Measurements from ENCODE around the gene ROPN1B.

ROPN1B gene

DNA sequence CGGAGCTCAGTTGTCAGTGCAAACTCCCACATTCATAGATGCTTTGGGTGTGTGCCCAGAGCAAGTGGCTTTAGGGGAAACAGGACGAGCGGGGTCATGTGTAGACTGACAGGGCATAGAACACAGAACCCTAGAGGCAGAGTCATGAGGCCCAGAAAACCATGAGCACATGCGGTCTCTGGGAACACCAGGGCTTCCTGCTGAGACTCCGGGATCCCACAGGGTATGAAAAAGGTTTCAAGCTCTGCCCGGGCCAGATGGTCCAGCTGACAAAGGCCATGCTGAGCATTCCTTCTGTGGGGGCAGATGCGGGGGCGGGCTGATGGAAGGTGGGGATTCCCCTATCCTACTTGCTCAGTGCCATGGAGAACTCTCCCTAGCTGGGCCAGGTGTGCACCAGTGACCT, 44.8 kb downstream of the ROPN1B start:
- Histone ChIP-seq H3K9me3 (ENCODE audit: control insufficient read depth in 1 of 2, low read length in 2 of 2) (no peaks in the 10 kb centered on the region), H3K4me3 (ENCODE audit: low read depth in 1 of 2, low read length in 2 of 2) (no peak overlapping the region), H3K27me3 (ENCODE audit: low read depth, low read length) (no peaks in the 10 kb centered on the region), H3K4me1 (ENCODE audit: control insufficient read depth in 1 of 2, insufficient read depth in 2 of 2, low read length in 2 of 2) (peaks cover 0 to 6% of the 10 kb centered on the region in 2 donors), H3K27ac (ENCODE audit: low read length) (no peak overlapping the region), H3K36me3 (ENCODE audit: control insufficient read depth in 1 of 2, insufficient read depth in 2 of 2, low read length in 2 of 2) (peaks cover 11 to 34% of the 10 kb centered on the region in 2 donors)

DNA sequence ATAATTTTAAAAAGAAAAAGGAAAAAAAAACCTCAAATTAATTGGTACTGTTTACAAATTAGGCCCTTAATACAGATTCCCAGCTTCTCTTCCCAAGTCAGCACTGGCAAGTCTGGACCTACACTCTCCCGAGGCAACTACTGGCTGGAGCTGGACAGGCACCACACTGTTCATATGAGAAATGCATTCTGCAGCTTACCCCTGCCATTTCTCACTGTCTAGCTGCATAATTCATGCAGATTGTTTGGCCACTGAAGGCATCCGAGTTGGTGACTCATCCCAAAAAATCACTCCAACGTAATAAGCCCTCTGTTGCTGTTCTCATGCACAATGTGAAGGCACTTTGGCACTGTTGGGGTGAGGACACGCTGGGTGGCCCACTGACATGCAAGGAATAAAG, 45.3 kb downstream of the ROPN1B start:
- H3K36me3 ChIP-seq (ENCODE audit: control insufficient read depth in 1 of 2, insufficient read depth in 2 of 2, low read length in 2 of 2) = peaks cover 11 to 29% of the 10 kb centered on the region in 2 donors
- no peak overlapping the region for H3K27ac ChIP-seq (ENCODE audit: low read length)
- H3K4me1 ChIP-seq (ENCODE audit: control insufficient read depth in 1 of 2, insufficient read depth in 2 of 2, low read length in 2 of 2) = peaks cover 0 to 6% of the 10 kb centered on the region in 2 donors
- H3K4me3 ChIP-seq (ENCODE audit: low read depth in 1 of 2, low read length in 2 of 2) = no peak overlapping the region
- H3K9me3 ChIP-seq (ENCODE audit: control insufficient read depth in 1 of 2, low read length in 2 of 2) = no peaks in the 10 kb centered on the region
- no peaks in the 10 kb centered on the region for H3K27me3 ChIP-seq (ENCODE audit: low read depth, low read length)

GRCh38 chr3:126015075-126015474, 46.1 kb downstream of the ROPN1B start:
- Histone ChIP-seq H3K36me3 (ENCODE audit: control insufficient read depth in 1 of 2, insufficient read depth in 2 of 2, low read length in 2 of 2) (peaks cover 11 to 27% of the 10 kb centered on the region in 2 donors), H3K4me1 (ENCODE audit: control insufficient read depth in 1 of 2, insufficient read depth in 2 of 2, low read length in 2 of 2) (peaks cover 0 to 6% of the 10 kb centered on the region in 2 donors), H3K4me3 (ENCODE audit: low read depth in 1 of 2, low read length in 2 of 2) (no peak overlapping the region), H3K9me3 (ENCODE audit: control insufficient read depth in 1 of 2, low read length in 2 of 2) (no peaks in the 10 kb centered on the region), H3K27me3 (ENCODE audit: low read depth, low read length) (no peaks in the 10 kb centered on the region), H3K27ac (ENCODE audit: low read length) (no peak overlapping the region)

DNA sequence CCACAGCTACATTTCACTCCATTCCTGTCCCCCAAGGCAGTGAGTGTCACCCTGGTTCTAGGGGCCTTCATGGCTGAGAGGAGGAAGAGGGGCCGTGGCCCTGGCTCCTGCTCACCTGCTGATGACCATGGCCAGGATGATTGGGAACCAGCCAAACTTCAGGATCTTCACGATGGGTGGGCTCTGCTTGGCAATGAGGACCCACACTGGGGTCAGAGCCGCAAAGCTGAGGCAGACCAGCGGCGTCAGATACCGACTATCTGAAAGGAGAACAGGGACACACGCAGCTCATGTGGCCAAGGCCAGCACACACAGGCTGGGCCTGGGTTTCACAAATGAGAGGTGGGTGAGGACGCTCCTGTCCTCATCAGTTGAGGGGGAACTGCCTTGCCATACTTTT, 47.6 kb downstream of the ROPN1B start:
- Histone ChIP-seq H3K9me3 (ENCODE audit: control insufficient read depth in 1 of 2, low read length in 2 of 2) (no peaks in the 10 kb centered on the region), H3K27ac (ENCODE audit: low read length) (no peak overlapping the region), H3K4me1 (ENCODE audit: control insufficient read depth in 1 of 2, insufficient read depth in 2 of 2, low read length in 2 of 2) (peaks cover 0 to 6% of the 10 kb centered on the region in 2 donors), H3K27me3 (ENCODE audit: low read depth, low read length) (no peaks in the 10 kb centered on the region), H3K36me3 (ENCODE audit: control insufficient read depth in 1 of 2, insufficient read depth in 2 of 2, low read length in 2 of 2) (peaks cover 11 to 22% of the 10 kb centered on the region in 2 donors), H3K4me3 (ENCODE audit: low read depth in 1 of 2, low read length in 2 of 2) (no peak overlapping the region)

DNA sequence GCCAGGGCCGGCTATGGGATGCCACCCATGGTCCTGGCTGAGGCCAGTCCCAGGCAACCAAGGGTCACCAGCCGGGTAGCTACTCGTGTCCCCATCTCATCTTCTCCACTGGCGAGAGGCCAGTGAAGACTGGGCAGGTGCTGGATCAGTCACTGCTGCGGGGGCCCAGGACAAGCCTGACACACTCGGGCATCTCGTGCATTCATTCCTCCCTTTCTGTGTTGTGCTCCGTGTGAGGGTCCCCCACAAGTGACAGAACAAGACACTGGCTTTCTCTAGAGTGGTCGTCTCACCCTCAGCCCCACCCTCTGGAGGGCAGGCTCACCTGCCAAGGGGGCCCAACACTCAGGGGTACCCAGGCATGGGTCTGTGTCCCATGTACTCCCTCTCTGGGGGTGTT, 48.4 kb downstream of the ROPN1B start:
- Histone ChIP-seq H3K27ac (ENCODE audit: low read length) (no peak overlapping the region), H3K27me3 (ENCODE audit: low read depth, low read length) (no peaks in the 10 kb centered on the region), H3K4me1 (ENCODE audit: control insufficient read depth in 1 of 2, insufficient read depth in 2 of 2, low read length in 2 of 2) (peaks cover 0 to 6% of the 10 kb centered on the region in 2 donors), H3K36me3 (ENCODE audit: control insufficient read depth in 1 of 2, insufficient read depth in 2 of 2, low read length in 2 of 2) (peaks cover 7 to 19% of the 10 kb centered on the region in 2 donors), H3K4me3 (ENCODE audit: low read depth in 1 of 2, low read length in 2 of 2) (no peak overlapping the region), H3K9me3 (ENCODE audit: control insufficient read depth in 1 of 2, low read length in 2 of 2) (no peaks in the 10 kb centered on the region)

DNA sequence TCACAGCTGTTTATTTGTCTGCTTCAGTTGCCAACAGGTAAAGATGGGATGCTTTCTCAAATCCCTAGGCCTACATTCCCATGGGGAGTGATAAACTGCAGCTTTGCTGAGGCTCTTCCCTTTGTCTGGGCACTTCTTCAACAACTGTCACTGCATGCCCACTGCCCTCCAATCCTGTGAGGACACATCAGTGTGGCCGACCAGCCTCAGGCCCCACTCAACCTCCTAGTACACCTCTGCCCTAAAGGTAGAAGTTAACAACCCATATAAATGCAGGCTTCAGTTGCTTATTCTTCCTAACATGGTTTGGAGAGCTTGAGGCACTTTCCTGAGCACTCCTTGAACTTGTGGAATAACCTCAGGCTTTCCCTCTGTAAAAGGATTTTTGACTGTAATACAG, 49.6 kb downstream of the ROPN1B start:
- H3K9me3 ChIP-seq (ENCODE audit: control insufficient read depth in 1 of 2, low read length in 2 of 2) = no peaks in the 10 kb centered on the region
- no peak overlapping the region for H3K27ac ChIP-seq (ENCODE audit: low read length)
- H3K4me3 ChIP-seq (ENCODE audit: low read depth in 1 of 2, low read length in 2 of 2) = no peak overlapping the region
- H3K36me3 ChIP-seq (ENCODE audit: control insufficient read depth in 1 of 2, insufficient read depth in 2 of 2, low read length in 2 of 2) = peaks cover under 1 to 23% of the 10 kb centered on the region in 2 donors
- H3K4me1 ChIP-seq (ENCODE audit: control insufficient read depth in 1 of 2, insufficient read depth in 2 of 2, low read length in 2 of 2) = peaks cover 0 to 6% of the 10 kb centered on the region in 2 donors
- no peaks in the 10 kb centered on the region for H3K27me3 ChIP-seq (ENCODE audit: low read depth, low read length)

DNA sequence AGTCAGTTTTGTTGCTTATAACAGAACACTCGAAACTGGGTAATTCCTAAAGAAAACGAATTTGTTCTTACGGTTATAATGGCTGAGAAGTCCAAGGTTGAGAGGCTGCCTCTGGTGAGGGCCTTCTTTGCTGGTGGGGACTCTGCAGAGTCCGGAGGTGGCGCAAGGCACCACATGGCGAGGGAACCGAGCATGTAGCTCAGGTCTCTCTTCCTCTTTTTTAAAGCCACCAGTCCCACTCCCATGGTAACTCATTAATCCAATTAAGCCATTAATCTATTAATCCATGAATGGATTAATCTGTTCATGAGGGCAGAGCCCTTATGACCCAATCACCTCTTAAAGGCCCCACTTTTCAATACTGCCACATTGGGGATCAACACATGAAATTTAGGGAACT, 50.0 kb downstream of the ROPN1B start:
- Histone ChIP-seq H3K36me3 (ENCODE audit: control insufficient read depth in 1 of 2, insufficient read depth in 2 of 2, low read length in 2 of 2) (peaks cover 5 to 27% of the 10 kb centered on the region in 2 donors), H3K4me1 (ENCODE audit: control insufficient read depth in 1 of 2, insufficient read depth in 2 of 2, low read length in 2 of 2) (peaks cover 0 to 4% of the 10 kb centered on the region in 2 donors), H3K27ac (ENCODE audit: low read length) (no peak overlapping the region), H3K4me3 (ENCODE audit: low read depth in 1 of 2, low read length in 2 of 2) (no peak overlapping the region), H3K9me3 (ENCODE audit: control insufficient read depth in 1 of 2, low read length in 2 of 2) (no peaks in the 10 kb centered on the region), H3K27me3 (ENCODE audit: low read depth, low read length) (no peaks in the 10 kb centered on the region)

- no peaks in the 10 kb centered on the region for H3K9me3 ChIP-seq (ENCODE audit: control insufficient read depth in 1 of 2, low read length in 2 of 2)
- H3K4me1 ChIP-seq (ENCODE audit: control insufficient read depth in 1 of 2, insufficient read depth in 2 of 2, low read length in 2 of 2) = no peaks in the 10 kb centered on the region
- no peak overlapping the region for H3K27ac ChIP-seq (ENCODE audit: low read length)
- no peak overlapping the region for H3K4me3 ChIP-seq (ENCODE audit: low read depth in 1 of 2, low read length in 2 of 2)
- no peaks in the 10 kb centered on the region for H3K27me3 ChIP-seq (ENCODE audit: low read depth, low read length)
- H3K36me3 ChIP-seq (ENCODE audit: control insufficient read depth in 1 of 2, insufficient read depth in 2 of 2, low read length in 2 of 2) = peaks cover 12 to 33% of the 10 kb centered on the region in 2 donors
These were observed 50.7 kb downstream of the ROPN1B start for GRCh38 chr3:126019683-126020082.

GRCh38 chr3:126021224-126021623, 52.2 kb downstream of the ROPN1B start:
- Histone ChIP-seq H3K36me3 (ENCODE audit: control insufficient read depth in 1 of 2, insufficient read depth in 2 of 2, low read length in 2 of 2) (peaks cover 13 to 44% of the 10 kb centered on the region in 2 donors), H3K27me3 (ENCODE audit: low read depth, low read length) (no peaks in the 10 kb centered on the region), H3K9me3 (ENCODE audit: control insufficient read depth in 1 of 2, low read length in 2 of 2) (no peaks in the 10 kb centered on the region), H3K4me1 (ENCODE audit: control insufficient read depth in 1 of 2, insufficient read depth in 2 of 2, low read length in 2 of 2) (no peaks in the 10 kb centered on the region), H3K4me3 (ENCODE audit: low read depth in 1 of 2, low read length in 2 of 2) (no peak overlapping the region), H3K27ac (ENCODE audit: low read length) (no peak overlapping the region)

DNA sequence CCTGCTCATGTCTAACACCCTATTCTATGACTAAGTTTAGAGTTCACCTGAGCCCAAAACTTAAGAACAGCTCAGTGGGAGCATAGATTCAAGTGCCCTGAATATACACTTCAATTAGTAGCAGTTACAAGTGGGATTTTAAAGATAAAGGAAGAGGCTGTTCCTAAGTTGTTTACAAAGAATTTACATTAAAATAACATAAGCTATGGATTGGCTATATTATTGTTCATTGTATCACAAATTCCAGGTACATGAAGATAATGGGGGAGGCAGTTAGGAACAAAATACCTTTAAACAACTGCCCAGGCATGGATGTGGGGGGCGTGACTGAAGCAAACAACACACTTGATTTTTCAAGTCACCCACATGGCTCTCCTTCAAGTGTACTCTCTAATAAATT, 52.7 kb downstream of the ROPN1B start:
- no peaks in the 10 kb centered on the region for H3K9me3 ChIP-seq (ENCODE audit: control insufficient read depth in 1 of 2, low read length in 2 of 2)
- H3K4me1 ChIP-seq (ENCODE audit: control insufficient read depth in 1 of 2, insufficient read depth in 2 of 2, low read length in 2 of 2) = no peaks in the 10 kb centered on the region
- H3K36me3 ChIP-seq (ENCODE audit: control insufficient read depth in 1 of 2, insufficient read depth in 2 of 2, low read length in 2 of 2) = peaks cover 13 to 43% of the 10 kb centered on the region in 2 donors
- no peaks in the 10 kb centered on the region for H3K27me3 ChIP-seq (ENCODE audit: low read depth, low read length)
- H3K27ac ChIP-seq (ENCODE audit: low read length) = no peak overlapping the region
- H3K4me3 ChIP-seq (ENCODE audit: low read depth in 1 of 2, low read length in 2 of 2) = no peak overlapping the region

DNA sequence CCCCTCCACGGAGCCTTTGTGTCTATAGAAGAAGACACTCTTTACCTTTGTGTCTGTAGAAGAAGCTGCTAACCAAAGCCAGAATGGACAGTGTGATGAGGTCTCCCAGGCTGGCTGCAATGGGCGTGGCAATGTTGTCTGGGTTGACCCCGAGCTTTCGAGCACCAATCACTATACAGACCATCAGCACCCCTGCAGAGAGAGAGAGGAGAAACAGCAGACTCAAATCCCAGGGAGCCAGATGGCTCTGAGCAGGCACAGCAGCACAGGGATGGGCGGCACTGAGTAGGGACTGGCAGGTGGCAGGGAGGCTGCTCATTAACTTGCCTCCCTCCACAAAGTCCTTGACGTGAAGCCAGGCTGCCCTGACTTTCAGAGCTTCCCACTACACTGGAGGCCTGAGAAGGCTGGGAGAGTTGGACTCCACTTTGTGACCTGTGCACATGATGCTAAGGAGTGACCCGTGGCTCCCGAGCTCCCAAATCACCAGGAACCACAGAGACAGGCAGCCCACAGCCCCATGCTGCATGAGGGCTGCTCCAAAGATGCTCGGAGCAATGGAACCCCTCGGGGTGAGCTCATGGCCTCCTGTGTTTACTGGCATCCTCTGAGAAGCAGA, 53.9 kb downstream of the ROPN1B start:
- no peaks in the 10 kb centered on the region for H3K4me1 ChIP-seq (ENCODE audit: control insufficient read depth in 1 of 2, insufficient read depth in 2 of 2, low read length in 2 of 2)
- H3K36me3 ChIP-seq (ENCODE audit: control insufficient read depth in 1 of 2, insufficient read depth in 2 of 2, low read length in 2 of 2) = peaks cover 13 to 49% of the 10 kb centered on the region in 2 donors
- H3K27ac ChIP-seq (ENCODE audit: low read length) = no peak overlapping the region
- H3K9me3 ChIP-seq (ENCODE audit: control insufficient read depth in 1 of 2, low read length in 2 of 2) = no peaks in the 10 kb centered on the region
- no peak overlapping the region for H3K4me3 ChIP-seq (ENCODE audit: low read depth in 1 of 2, low read length in 2 of 2)
- H3K27me3 ChIP-seq (ENCODE audit: low read depth, low read length) = no peaks in the 10 kb centered on the region

- Histone ChIP-seq H3K9me3 (ENCODE audit: control insufficient read depth in 1 of 2, low read length in 2 of 2) (no peaks in the 10 kb centered on the region), H3K36me3 (ENCODE audit: control insufficient read depth in 1 of 2, insufficient read depth in 2 of 2, low read length in 2 of 2) (peaks cover 13 to 53% of the 10 kb centered on the region in 2 donors), H3K27ac (ENCODE audit: low read length) (no peak overlapping the region), H3K4me3 (ENCODE audit: low read depth in 1 of 2, low read length in 2 of 2) (no peak overlapping the region), H3K27me3 (ENCODE audit: low read depth, low read length) (no peaks in the 10 kb centered on the region), H3K4me1 (ENCODE audit: control insufficient read depth in 1 of 2, insufficient read depth in 2 of 2, low read length in 2 of 2) (no peaks in the 10 kb centered on the region)
These were observed 54.4 kb downstream of the ROPN1B start for GRCh38 chr3:126023390-126023789.

Data from muscle layer of duodenum (tissue), 2 donors.